DMS153 (cell line): ENCODE data around the gene ZNF628.
"Not testable (repeated sequence)": the region's sequence is repeated elsewhere in the genome, so short reads cannot be mapped to it uniquely, and the experiment has no call there.

Source experiments
- DNase-seq: peaks from one replicate; lab custom pipeline; 2025; lab: John Stamatoyannopoulos, UW

The ZNF628 gene

DNA sequence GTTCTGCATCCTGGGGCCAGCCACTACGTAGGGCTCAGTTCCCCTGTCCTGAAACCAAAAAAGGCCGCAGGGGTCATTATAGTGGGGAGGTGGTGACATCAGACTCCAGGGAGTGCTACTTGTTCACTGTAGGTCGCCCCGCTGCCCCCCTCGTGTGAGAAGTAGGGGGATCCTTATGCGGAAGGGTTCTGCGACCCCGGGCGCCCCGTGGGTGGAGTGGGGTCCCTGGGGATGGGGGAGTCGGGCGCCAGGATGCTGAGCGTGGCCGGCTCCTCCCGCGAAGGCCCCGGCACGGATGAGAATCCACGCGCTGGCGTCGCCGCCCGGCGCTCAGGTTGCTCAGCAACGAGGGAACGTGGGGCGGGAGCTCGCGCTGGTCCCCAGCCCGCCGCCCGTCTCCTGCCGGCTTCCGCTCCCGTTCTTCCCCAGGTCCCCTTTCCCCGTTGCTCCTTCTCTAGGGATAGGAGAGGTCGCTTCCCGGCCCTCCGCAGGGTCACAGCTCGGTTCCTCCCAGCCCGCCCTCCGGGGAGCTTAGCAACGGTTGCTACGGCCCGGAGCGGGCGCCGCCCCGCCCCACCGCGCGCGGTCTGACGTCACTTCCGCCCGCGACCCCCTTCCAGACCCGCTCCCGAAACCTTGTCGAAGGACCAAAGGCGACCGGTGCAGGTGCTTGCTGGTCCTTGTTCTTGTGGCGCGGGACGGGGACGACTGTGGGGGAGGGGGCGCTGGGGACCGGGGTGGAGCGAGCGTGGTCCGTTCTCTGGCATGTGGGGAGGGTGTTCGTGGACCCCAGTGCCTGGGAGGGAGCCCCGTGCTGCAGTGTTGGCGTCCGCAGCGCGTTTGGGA lies 8.4 kb downstream of the ZNF628 start, which contains the start of gene NAT14:
Gene NAT14, plus strand, starts transcription at position 596 of the 846 bp plus-strand sequence. CDS start 521 bp downstream, outside the sequence.
- DNase-seq: peak; percentile 25

DNA sequence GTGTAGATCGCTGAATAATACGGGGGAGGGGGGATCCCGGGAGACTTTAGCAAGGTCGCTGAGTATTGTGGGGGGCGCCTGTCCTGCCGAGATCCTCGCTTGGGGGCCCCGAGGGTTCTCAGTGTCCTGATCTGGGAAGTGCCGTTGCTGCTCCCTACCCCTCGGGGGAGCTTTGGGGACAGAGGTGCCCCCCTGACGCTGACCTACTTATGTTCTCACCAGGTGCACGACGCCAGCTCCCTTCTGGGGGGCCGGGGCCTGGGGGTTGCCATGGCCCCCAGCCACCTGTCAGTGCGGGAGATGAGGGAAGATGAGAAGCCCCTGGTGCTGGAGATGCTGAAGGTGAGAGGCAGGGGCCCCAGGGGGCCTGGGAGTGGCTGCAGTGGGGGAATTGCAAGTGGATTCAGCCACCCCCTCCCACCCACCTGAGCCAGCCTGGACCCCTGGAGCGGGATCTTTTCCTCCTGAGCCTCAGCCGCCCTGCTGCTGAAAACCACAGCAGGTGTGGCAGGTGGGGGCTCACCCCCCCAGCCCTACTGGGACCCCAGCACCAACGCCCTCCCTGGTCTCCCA lies 9.1 kb downstream of the ZNF628 start:
- no peak for DNase-seq

GRCh38 chr19:55486043-55486970 lies 9.9 kb downstream of the ZNF628 start:
- no peak for DNase-seq

GRCh38 chr19:55486971-55487923 lies 10.8 kb downstream of the ZNF628 start:
- DNase-seq: no peak

DNA sequence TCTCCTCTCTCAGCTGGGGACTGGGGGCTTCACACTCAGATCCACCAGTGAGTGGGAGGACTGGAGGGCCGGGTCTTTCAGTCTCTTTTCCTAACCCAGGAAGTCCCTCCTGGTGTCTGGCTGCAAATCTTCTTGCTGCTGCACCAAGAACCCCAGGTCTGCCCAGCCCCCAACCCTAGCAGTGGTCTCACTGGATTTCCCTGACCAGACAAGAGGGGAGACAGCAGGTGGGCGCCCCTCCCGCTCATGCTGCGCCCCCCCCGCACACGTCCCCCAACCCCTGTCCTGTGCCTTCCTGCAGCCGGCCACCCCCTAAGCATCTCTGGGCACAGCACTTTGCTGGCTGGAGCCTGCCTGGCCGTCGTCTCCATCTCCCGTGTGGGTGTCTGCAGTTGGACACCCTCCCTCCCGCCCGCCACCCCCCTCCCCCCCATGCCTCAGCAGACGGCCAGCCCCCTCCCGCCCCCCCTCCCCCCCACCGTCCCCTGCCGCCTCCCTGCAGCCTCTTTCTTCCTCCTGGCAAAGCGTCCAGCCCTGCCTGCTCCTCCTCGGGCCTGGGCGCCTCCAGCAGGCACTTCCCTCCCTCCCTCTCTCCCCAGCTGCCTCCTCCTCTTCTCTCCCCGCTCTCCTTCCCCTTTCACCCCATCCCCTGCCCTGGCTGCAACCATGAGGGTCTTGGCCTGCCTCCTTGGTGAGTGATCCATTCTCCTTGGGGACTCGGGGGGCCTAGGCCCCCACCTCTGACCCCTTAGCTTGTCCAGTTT lies 11.7 kb downstream of the ZNF628 start, which contains the start of gene SSC5D:
Gene SSC5D, plus strand, starts transcription at position 513 of the 764 bp plus-strand sequence. Its CDS starts 154 bp downstream, at position 667.
- DNase-seq: no peak

GRCh38 chr19:55488986-55489710 lies 12.7 kb downstream of the ZNF628 start:
- no peak for DNase-seq

GRCh38 chr19:55489711-55490477 lies 13.5 kb downstream of the ZNF628 start:
- DNase-seq: no peak

GRCh38 chr19:55490478-55491432 lies 14.3 kb downstream of the ZNF628 start:
- no peak for DNase-seq

GRCh38 chr19:55491546-55492360 lies 15.3 kb downstream of the ZNF628 start:
- no peak for DNase-seq

GRCh38 chr19:55492362-55492944 lies 16.0 kb downstream of the ZNF628 start:
- DNase-seq: peak; percentile 14

DNA sequence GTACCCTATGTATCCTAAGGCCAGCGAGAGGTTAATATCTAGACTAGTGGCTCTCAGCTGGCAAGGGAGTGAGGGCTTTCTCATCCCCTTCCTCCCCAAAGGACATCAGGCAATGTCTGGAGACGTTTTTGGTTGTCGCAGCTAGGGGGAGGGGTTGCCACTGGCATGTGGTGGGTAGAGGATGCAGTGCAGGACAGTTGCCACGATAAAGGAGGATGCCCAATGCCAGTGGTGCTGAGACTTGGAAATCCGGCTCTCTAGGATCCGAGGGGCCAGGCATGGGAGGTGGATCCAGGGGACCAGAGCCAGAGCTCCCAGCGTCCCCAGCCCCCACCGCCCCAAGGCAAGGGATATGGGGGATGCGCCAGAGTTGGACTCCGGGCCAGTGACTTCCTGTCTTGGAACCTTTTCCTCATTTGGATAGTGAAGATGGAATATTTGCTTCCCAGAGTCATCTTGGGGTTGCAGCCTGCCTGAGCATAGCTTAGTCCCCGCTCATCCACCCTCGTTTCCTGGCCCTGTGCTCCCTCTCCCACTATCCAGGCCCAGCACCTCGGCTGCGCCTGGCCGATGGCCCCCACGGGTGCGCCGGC lies 16.7 kb downstream of the ZNF628 start:
- DNase-seq: no peak

- DNase-seq: no peak
These were observed 17.3 kb downstream of the ZNF628 start for GRCh38 chr19:55493645-55494171.

GRCh38 chr19:55494172-55494761 lies 17.9 kb downstream of the ZNF628 start:
- DNase-seq: no peak

DNA sequence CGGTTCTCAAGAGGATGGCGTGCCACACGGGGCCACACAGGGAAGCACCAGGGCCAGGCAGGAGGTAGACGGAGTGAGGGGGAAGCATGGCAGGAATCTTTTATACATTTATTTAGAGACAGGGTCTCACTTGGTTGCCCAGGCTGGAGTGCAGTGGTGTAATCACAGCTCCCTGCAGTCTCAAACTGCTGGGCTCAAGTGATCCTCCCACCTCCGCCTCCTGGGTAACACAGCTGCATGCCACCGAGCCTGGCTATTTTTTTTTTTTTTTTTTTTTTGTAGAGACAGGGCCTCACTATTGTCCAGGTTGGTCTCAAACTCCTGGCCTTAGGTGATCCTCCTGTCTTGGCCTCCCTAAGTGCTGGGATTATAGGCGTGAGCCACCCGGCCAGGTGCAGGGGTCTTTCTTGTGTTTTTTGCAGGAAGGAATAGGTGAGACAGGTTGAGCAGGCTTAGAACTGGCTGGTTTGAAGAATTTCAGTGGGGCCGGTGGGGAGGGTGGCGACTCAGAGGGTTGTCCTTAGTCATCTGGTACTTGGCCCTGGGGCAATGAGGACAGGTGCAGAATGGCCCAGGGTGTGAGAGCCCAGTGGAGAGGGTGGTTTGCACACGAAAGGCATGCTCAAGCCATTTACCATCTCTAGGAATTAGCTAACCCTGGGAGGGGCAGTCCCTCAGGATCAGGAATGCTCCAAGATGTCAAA lies 19.4 kb downstream of the ZNF628 start:
- DNase-seq: no peak

DNA sequence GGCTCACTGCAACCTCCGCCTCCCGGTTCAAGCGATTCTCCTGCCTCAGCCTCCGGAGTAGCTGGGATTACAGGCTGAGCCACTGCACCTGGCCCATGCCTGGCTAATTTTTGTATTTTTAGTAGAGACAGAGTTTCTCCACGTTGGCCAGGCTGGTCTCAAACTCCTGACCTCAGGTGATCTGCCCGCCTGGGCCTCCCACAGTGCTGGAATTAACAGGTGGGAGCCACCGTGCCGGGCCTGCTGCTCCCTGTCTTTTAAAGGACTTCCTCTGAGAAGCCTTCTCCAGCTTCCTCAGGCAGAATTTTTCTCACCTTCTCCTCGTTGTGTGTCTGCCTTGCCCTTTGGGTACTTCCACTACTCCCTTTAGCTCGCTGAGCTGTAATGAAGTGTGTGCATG lies 20.4 kb downstream of the ZNF628 start:
- not testable (repeated sequence) for DNase-seq
